HL-60 (cell line): ENCODE data around the gene CD99.

Experiments
- DNase-seq, 2 experiments: peaks; one replicate each; pipeline ENCODE4 v3.0.0-alpha.2; 2010 to 2020; ENCODE audit warnings: low read depth in 1 of 2, low spot score in 1 of 2
- H3K27ac ChIP-seq: fragments of 250-450 bp; sonication (Bioruptor Pico); replicated peaks from 2 replicates; pipeline ENCODE4 v1.5.1; 2020; ENCODE audit warnings: mild to moderate bottlenecking, moderate library complexity
- H3K27me3 ChIP-seq: fragments of 250-450 bp; sonication (Bioruptor Pico); 2 replicates; pipeline ENCODE4 v1.5.1; 2021; ENCODE audit warnings: mild to moderate bottlenecking, moderate library complexity; ENCODE audit not compliant: insufficient read depth, poor library complexity, severe bottlenecking
- H3K4me3 ChIP-seq: replicated peaks from 2 replicates; pipeline ENCODE4 v1.5.1; 2011; ENCODE audit warnings: mild to moderate bottlenecking, control low read depth, low read length; ENCODE audit not compliant: insufficient read depth
- CTCF ChIP-seq: IDR thresholded peaks from one replicate; pipeline ENCODE4 v1.5.1; 2011; ENCODE audit warnings: low read length, control low read depth, inconsistent platforms; ENCODE audit not compliant: insufficient read depth
- GABPA ChIP-seq: IDR thresholded peaks from 2 replicates; pipeline ENCODE4 v1.6.1; 2012; ENCODE audit warnings: low read depth
- POLR2AphosphoS5 ChIP-seq: IDR thresholded peaks from 2 replicates; pipeline ENCODE4 v1.6.1; 2012; ENCODE audit warnings: low read depth
- REST ChIP-seq: IDR thresholded peaks from 2 replicates; pipeline ENCODE4 v1.6.1; 2012; ENCODE audit warnings: low read depth; ENCODE audit not compliant: insufficient replicate concordance
- SPI1 ChIP-seq: IDR thresholded peaks from 2 replicates; pipeline ENCODE4 v1.6.1; 2012; ENCODE audit warnings: low read depth, mild to moderate bottlenecking, borderline replicate concordance

CD99 gene

DNA sequence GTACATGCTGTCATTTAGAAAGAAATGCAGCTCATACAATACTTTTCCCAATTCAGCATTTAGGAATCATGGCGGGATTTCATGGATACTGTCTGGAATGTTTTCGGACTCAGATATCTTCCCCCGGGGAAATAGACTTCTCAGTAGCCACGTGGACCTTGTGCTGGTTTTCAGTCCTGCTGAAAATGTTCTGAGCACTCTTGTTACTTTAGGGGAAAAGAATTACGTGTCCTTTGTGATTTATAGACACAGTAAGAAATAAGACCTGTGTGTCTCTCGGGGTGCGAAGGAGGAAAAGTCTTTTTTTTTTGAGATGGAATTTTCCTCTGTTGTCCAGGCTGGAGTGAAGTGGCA, 3.8 kb downstream of the CD99 start:
- Histone ChIP-seq H3K27ac (no peak overlapping the region), H3K27me3 (no peaks in the 10 kb centered on the region), H3K4me3 (no peak overlapping the region)
- no peak for DNase-seq
- TF ChIP-seq SPI1 (no peak), REST (no peak), GABPA (no peak), CTCF (no peak), POLR2AphosphoS5 (no peak)

- Histone ChIP-seq H3K27ac (peak overlapping the region; percentile 64), H3K4me3 (no peak overlapping the region), H3K27me3 (no peaks in the 10 kb centered on the region)
- DNase-seq = peak; percentile 38 to 78
- TF ChIP-seq POLR2AphosphoS5 = no peak
- TF ChIP-seq SPI1 = peak; percentile 92
These were observed 5.7 kb downstream of the CD99 start for GRCh38 chrX:2696698-2697215.

DNA sequence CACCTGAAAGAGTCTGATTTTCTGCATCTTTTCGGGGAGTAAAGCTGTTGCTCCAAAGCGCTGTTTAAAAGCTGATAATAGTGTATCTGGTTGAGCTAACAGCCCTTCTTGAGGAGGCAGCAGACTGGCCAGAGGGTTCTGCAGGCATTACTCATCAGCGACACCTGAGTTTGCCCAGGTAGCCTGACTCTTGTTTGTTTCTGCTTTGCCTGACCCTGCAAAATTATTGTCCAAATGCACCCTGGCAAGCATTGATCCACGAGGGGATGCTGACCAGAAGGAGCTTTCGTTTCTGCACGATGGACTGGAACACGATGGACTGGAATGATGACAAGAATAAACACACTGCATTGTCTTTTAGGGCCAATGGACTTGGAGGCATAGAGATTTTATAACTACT, 6.2 kb downstream of the CD99 start:
- no peak overlapping the region for H3K4me3 ChIP-seq
- TF ChIP-seq POLR2AphosphoS5 (no peak), REST (no peak), SPI1 (no peak), GABPA (no peak), CTCF (no peak)
- H3K27me3 ChIP-seq = no peaks in the 10 kb centered on the region
- peak overlapping the region; percentile 64 for H3K27ac ChIP-seq
- DNase-seq = no peak

- H3K27me3 ChIP-seq = no peaks in the 10 kb centered on the region
- TF ChIP-seq SPI1 = no peak
- no peak for TF ChIP-seq REST
- no peak for TF ChIP-seq POLR2AphosphoS5
- no peak for TF ChIP-seq GABPA
- no peak for TF ChIP-seq CTCF
- no peak overlapping the region for H3K4me3 ChIP-seq
- DNase-seq = no peak
- H3K27ac ChIP-seq = no peak overlapping the region
These were observed 6.7 kb downstream of the CD99 start for GRCh38 chrX:2697741-2698299.
